Stimulated activated CD8-positive, alpha-beta memory T cell treated with anti-CD3 and anti-CD28 coated beads, Interleukin-15, amount 100 ng/mL, for 48 hours (primary cell): ENCODE measurements around the gene PHLDA3.
A peak's percentile ranks its signal among the peaks of the same experiment; 100 is the strongest.
"Not testable (repeated sequence)": the region's sequence is repeated elsewhere in the genome, so short reads cannot be mapped to it uniquely, and the experiment has no call there.

ENCODE experiments used
- DNase-seq, 2 donors: peaks; one replicate each; pipeline ENCODE4 v3.0.0-alpha.2; 2020; ENCODE audit warnings: low read depth in 2 of 2

PHLDA3 gene

DNA sequence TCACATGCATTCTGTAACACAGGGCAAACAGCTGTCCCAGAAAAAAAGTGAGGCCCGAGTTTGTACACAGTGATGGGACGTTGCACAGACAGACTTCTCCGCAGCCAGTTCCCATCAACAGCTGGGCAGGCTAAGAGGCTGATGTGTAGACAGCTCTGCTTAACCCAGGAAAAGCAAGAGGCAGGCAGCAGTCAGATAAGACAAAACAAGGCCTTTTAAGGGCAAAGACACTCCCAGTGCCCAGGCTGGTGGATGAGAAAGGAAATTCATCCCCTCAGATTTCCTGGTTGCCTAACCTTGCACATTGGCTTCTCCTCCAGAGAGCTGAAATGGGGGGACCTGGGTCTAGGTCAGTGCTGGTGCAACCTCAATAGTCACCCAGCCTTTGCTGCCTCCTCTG is 17.2 kb upstream of the PHLDA3 start:
- no peak for DNase-seq

DNA sequence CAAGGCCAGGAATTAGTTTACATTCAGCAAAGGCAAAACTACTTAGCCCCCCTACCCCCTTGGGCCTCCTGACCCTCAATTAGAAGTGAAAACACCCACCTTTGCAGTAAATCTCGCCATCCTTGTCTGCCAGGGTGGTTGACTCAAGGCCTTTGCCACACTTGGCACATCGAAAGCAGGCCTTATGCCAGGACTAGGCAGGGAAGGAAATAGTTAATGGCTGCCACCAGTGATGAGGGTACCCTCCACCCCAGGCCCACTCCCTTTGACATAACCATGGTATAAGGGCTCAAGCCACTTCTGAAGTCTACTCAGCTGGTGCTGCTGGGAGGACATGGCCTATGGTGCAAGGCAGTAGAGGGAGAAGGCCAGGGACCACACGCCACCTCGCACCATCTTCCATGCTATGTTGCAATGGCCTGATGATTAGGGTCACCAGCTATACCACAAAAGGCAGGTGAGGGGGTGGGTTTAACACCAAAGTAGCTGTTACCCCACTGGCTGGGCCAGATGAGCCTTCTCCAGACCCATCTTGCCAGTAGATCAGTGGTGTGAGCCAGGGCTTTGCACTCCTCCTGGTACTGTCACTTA is 16.3 kb upstream of the PHLDA3 start:
- no peak for DNase-seq

- no peak for DNase-seq
Measured at GRCh38 chr1:201483373-201483949, 14.5 kb upstream of the PHLDA3 start.

- no peak for DNase-seq
Measured at GRCh38 chr1:201482755-201483154, 13.8 kb upstream of the PHLDA3 start.

DNA sequence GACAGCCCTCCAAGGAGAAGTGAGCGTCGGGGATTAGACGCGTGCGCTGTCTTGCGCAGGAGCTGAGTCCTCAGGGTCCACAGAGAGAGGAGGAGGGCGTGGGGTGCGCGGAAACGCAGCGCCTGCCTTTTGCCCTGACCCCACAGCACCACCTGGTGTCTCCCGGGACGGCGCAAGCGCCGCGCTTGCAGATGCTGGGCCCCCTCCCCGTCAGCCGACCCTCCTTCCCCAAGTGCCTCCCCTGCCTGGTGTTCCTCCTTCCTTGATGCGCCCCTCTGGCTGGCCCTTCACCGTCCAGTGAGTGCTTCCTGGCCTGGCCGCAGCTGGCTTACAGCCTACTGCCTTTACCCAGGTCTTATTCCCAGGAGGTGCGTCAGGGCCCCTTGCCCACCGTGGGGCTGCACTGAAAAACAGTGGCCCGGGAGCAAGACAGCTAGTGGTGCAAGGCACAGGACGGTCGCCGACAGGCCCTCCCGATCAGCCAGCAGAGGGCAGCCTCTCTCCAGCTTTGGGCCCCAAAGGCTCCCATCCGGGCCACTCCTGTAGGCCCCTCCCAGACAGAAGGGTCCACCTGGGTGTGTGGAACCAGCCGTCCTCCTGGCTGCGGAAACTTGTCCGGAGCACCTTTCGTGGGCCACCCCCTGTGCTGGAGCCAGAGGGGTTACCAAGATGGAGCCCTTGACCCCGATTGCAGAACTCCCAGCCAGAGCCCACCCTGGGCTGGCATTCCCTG is 12.9 kb upstream of the PHLDA3 start:
- peak; percentile 66 to 68 for DNase-seq

GRCh38 chr1:201481004-201481380 is 12.0 kb upstream of the PHLDA3 start:
- no peak for DNase-seq

GRCh38 chr1:201480231-201481003 is 11.4 kb upstream of the PHLDA3 start:
- peak; percentile 32 to 57 for DNase-seq

DNA sequence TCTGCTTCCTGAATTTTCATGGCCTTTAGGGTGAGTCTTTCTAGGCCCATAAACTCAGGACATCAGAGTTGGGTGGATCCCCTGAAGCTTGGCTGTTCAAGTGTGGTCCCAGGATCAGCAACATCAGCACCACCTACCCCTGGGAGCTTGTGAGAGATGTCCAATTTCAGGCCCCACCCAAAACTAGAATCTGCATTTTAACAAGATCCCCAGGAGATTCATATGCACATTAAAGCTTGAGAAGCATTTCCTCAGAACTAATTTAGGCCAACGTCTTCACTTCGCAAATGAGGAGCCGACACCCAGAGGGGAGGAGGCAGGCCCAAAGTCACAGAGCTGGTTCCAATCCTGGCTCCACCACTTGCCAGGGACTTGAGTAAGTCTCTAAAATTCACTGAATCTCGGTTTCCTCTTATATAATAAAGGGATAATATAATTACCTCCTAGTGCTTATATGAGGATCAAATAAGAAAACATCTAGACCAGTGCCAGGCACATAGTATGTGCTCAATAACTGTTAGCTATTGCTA is 10.3 kb upstream of the PHLDA3 start:
- DNase-seq: no peak

- not testable (repeated sequence) for DNase-seq
Measured at GRCh38 chr1:201478666-201479065, 9.7 kb upstream of the PHLDA3 start.

DNA sequence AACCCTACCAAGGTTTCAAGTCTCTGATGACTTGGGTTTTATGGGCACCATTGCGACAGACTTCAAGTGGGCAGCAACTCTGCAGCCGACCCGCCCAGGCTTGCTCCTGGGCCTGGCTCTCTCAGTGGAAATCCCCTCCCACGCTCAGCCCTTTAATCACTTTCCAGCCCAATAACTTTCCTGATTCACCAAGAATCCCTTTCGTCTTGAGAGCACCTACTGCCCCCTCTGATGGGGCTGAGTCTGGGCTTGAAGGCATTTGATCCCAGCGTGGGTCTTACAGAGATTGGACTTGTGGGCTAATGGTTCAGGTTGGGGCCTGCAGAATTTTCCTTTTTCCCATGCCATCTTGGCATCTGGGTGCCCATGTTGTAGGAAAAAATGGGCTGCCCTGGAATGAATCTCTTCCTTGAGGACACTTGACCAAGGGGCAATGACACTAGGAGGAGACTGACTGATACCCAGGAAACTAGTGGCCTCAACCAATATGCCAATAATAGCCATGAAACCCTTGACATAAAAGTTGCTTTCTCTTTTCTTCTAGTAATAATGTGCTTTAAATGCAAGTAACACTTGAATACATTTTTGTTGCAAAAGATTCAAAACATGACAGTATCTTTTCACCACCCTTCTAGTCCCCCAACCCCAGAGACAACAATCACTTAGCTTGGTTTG is 7.8 kb upstream of the PHLDA3 start:
- no peak for DNase-seq

- DNase-seq: no peak
Measured at GRCh38 chr1:201475915-201476669, 7.1 kb upstream of the PHLDA3 start.

DNA sequence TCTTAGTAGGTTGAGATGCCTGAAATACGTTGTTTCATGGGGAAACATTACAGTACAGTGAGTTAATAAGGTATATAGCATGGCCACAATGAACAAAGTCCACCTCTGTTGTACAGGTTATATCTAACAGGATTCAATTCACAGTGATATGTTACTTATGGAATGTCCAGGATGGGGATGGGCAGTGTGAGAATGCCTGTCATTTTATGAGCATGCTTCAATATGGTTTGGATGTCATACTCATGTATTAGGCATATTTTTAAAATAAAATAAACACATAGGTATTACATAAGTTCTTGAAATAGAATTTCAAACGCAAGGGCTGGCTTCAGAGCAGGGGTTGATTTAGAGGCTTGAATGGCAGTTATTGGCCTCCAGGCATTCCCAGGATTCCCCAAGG is 6.1 kb upstream of the PHLDA3 start:
- DNase-seq: no peak

DNA sequence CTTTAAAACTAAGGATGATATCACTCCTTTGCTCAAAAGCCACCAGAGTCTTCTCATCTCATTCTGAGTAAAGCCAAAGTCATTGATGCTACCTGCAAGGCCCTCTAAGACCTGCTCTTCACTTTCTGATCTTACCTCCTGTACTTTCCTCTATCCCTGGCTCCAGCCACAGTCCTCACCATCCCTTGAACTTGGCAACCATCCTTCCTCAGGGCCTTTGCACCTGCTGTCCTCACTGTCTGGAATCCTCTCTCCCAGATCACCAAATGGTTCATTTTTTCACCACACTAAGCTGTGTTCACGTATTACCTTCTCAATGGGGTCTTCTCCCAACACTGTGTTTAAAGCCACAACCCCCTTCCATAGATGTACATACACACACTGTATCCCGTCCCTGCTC is 4.3 kb upstream of the PHLDA3 start:
- no peak for DNase-seq

GRCh38 chr1:201472321-201472720 is 3.3 kb upstream of the PHLDA3 start:
- DNase-seq: not testable (repeated sequence)

- no peak for DNase-seq
Measured at GRCh38 chr1:201471772-201472171, 2.8 kb upstream of the PHLDA3 start.

GRCh38 chr1:201470581-201470980 is 1.6 kb upstream of the PHLDA3 start:
- DNase-seq: no peak

GRCh38 chr1:201469645-201470074 is 672 bp upstream of the PHLDA3 start:
- DNase-seq: no peak

DNA sequence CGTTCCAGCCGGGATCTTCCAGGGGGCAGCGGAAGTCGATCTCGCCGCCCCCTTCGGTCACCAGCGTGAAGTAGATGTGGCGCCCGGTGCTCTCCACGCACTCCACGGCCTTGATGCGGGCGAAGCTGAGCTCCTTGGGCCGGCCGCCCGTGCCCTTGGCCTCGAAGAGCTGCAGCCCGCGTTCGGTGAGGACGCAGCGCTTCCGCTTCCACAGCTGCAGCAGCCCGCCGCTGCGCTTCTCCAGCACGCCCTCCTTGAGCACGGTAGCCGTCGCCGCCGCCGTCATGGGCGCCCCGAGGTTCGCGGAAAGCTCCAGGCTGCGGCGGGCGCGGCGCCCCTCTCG is 516 bp downstream of the PHLDA3 start:
- DNase-seq: no peak

DNA sequence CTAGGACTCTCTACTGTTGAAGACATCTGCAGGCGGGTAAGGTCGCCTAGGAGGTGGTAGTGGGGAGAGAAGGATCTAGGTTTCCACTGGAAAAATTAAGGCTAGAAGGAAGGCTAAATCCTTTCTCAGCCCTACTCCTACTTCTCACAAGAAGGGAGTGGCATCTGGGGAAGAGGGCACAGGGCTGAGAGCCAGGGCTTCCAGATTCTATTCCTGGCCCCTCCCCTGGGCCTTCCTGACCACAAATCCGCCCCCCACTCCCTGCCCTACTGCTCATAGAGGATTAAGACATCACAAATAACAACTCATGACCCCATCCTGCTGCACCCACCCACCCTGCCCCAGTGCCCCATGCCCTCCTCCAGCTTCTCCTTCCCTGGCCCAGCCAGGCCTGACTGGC is 2.5 kb downstream of the PHLDA3 start:
- DNase-seq: no peak

GRCh38 chr1:201465698-201466290 is 3.2 kb downstream of the PHLDA3 start:
- DNase-seq: no peak

DNA sequence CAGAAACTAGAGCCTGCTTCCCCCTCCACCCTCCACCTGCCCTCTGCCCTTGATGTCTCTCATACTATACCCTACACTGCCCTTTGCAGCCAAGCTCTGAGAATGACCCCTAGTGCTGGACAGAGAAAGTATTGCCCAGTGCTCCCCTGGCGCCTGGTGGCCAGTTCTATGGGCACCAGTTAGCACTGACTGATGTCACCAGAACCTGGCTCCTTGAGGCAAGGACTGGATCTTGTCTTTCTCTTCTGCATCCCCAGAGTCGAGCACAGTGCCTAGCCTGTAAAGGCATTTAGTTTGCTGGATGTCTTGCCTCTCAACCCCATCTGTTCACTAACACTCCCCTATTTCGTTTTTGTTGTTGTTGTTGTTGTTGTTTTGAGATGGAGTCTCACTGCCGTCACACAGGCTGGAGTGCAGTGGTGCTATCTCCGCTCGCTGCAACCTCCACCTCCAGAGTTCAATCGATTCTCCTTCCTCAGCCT is 5.9 kb downstream of the PHLDA3 start:
- DNase-seq: no peak
